Mesendoderm (in vitro differentiated cells): ENCODE measurements around the gene MFAP3L.

Experiments used
- DNase-seq: peaks from one replicate; pipeline ENCODE4 v3.0.0; 2013
- H2AK5ac ChIP-seq: 2 replicates; pipeline ENCODE4 v1.6.1; 2013; ENCODE audit warnings: low read length, inconsistent platforms
- H2BK120ac ChIP-seq: 2 replicates; pipeline ENCODE4 v1.6.1; 2013; ENCODE audit warnings: low read depth, mild to moderate bottlenecking, low read length, moderate library complexity, mixed read lengths
- H2BK15ac ChIP-seq: replicated peaks from 2 replicates; pipeline ENCODE4 v1.6.1; 2013; ENCODE audit warnings: low read depth, mild to moderate bottlenecking, moderate library complexity
- H2BK5ac ChIP-seq: 2 replicates; pipeline ENCODE4 v1.6.1; 2013; ENCODE audit warnings: low read length, inconsistent platforms
- H3K18ac ChIP-seq: 2 replicates; pipeline ENCODE4 v1.6.1; 2013; ENCODE audit warnings: mild to moderate bottlenecking, low read length, mixed read lengths
- H3K23ac ChIP-seq: one replicate; pipeline ENCODE4 v1.6.1; 2013; ENCODE audit warnings: low read length
- H3K27ac ChIP-seq: 2 replicates; pipeline ENCODE4 v1.5.1; 2013; ENCODE audit warnings: low read depth, mild to moderate bottlenecking, inconsistent platforms, low read length, moderate library complexity
- H3K27me3 ChIP-seq: 2 replicates; pipeline ENCODE4 v1.6.1; 2013; ENCODE audit warnings: low read length, control low read depth, mild to moderate bottlenecking, inconsistent platforms; ENCODE audit not compliant: insufficient read depth, poor library complexity
- H3K36me3 ChIP-seq: 2 replicates; pipeline ENCODE4 v1.6.1; 2013; ENCODE audit warnings: low read length, inconsistent platforms; ENCODE audit not compliant: control insufficient read depth, insufficient read depth
- H3K4ac ChIP-seq: one replicate; pipeline ENCODE4 v1.6.1; 2013; ENCODE audit warnings: low read depth, mild to moderate bottlenecking, low read length, moderate library complexity
- H3K4me1 ChIP-seq: 2 replicates; pipeline ENCODE4 v1.6.1; 2013; ENCODE audit warnings: low read depth, low read length, inconsistent platforms; ENCODE audit not compliant: control insufficient read depth
- H3K4me2 ChIP-seq: 2 replicates; pipeline ENCODE4 v1.6.1; 2013; ENCODE audit warnings: low read length
- H3K4me3 ChIP-seq: 2 replicates; pipeline ENCODE4 v1.5.1; 2013; ENCODE audit warnings: mild to moderate bottlenecking, low read length
- H3K56ac ChIP-seq: one replicate; pipeline ENCODE4 v1.6.1; 2013; ENCODE audit warnings: low read length
- H3K79me1 ChIP-seq: 2 replicates; pipeline ENCODE4 v1.6.1; 2013; ENCODE audit warnings: low read length, inconsistent platforms
- H3K79me2 ChIP-seq: 2 replicates; pipeline ENCODE4 v1.6.1; 2013; ENCODE audit warnings: mild to moderate bottlenecking, low read length; ENCODE audit not compliant: control insufficient read depth, insufficient read depth
- H3K9ac ChIP-seq: 2 replicates; pipeline ENCODE4 v1.6.1; 2013; ENCODE audit warnings: low read length, inconsistent platforms
- H4K5ac ChIP-seq: one replicate; pipeline ENCODE4 v1.6.1; 2013; ENCODE audit warnings: low read length
- H4K8ac ChIP-seq: one replicate; pipeline ENCODE4 v1.6.1; 2013; ENCODE audit warnings: low read depth, mild to moderate bottlenecking, control low read depth, low read length, moderate library complexity
- WGBS: extraction: QIAGEN DNeasy Blood & Tissue Kit; methylation state at CpG from one replicate; pipeline ENCODE4 v1.1.7; 2013; ENCODE audit warnings: low lambda C conversion rate, missing lambda C conversion rate; ENCODE audit not compliant: insufficient coverage; ENCODE audit errors: extremely low coverage; 5-methylcytosine and 5-hydroxymethylcytosine counted together

MFAP3L gene

GRCh38 chr4:169957785-169958184 is 68.4 kb downstream of the MFAP3L start:
- Histone ChIP-seq H3K23ac (no peak overlapping the region), H3K36me3 (no peaks in the 10 kb centered on the region), H3K27me3 (no peaks in the 10 kb centered on the region), H3K4me3 (no peak overlapping the region), H3K4me1 (no peaks in the 10 kb centered on the region), H3K27ac (no peak overlapping the region), H3K56ac (no peak overlapping the region), H2BK15ac (no peak overlapping the region), H3K4me2 (no peak overlapping the region), H3K79me1 (no peaks in the 10 kb centered on the region), H3K9ac (no peak overlapping the region), H3K18ac (no peak overlapping the region), H3K4ac (no peak overlapping the region), H3K79me2 (no peaks in the 10 kb centered on the region), H2BK120ac (no peak overlapping the region), H2AK5ac (no peak overlapping the region), H4K8ac (no peak overlapping the region), H4K5ac (no peak overlapping the region), H2BK5ac (no peak overlapping the region)
- no CpG with 5 or more reads among the region's 3 CpGs for WGBS
- peak; percentile 56 for DNase-seq

- no peak overlapping the region for H3K4ac ChIP-seq
- WGBS, result no CpG with 5 or more reads among the region's 5 CpGs
- H3K4me3 ChIP-seq, result no peak overlapping the region
- H2AK5ac ChIP-seq, result no peak overlapping the region
- no peaks in the 10 kb centered on the region for H3K79me1 ChIP-seq
- no peak overlapping the region for H3K9ac ChIP-seq
- H4K5ac ChIP-seq, result no peak overlapping the region
- H3K27me3 ChIP-seq, result no peaks in the 10 kb centered on the region
- DNase-seq, result no peak
- no peak overlapping the region for H3K27ac ChIP-seq
- no peaks in the 10 kb centered on the region for H3K4me1 ChIP-seq
- peak overlapping the region; percentile 64 for H3K18ac ChIP-seq
- no peak overlapping the region for H4K8ac ChIP-seq
- H3K36me3 ChIP-seq, result no peaks in the 10 kb centered on the region
- no peak overlapping the region for H3K56ac ChIP-seq
- H2BK15ac ChIP-seq, result no peak overlapping the region
- H3K4me2 ChIP-seq, result no peak overlapping the region
- H3K23ac ChIP-seq, result no peak overlapping the region
- H2BK5ac ChIP-seq, result no peak overlapping the region
- no peaks in the 10 kb centered on the region for H3K79me2 ChIP-seq
- no peak overlapping the region for H2BK120ac ChIP-seq
These were observed 69.9 kb downstream of the MFAP3L start for GRCh38 chr4:169956091-169956843.

- no peak overlapping the region for H3K56ac ChIP-seq
- no peak overlapping the region for H2BK15ac ChIP-seq
- H3K18ac ChIP-seq, result no peak overlapping the region
- no peaks in the 10 kb centered on the region for H3K36me3 ChIP-seq
- H3K4me2 ChIP-seq, result no peak overlapping the region
- no peak overlapping the region for H4K8ac ChIP-seq
- no peak overlapping the region for H3K9ac ChIP-seq
- no peaks in the 10 kb centered on the region for H3K4me1 ChIP-seq
- WGBS, result no CpG with 5 or more reads among the region's 5 CpGs
- no peak overlapping the region for H3K4ac ChIP-seq
- H3K23ac ChIP-seq, result no peak overlapping the region
- no peaks in the 10 kb centered on the region for H3K79me2 ChIP-seq
- H4K5ac ChIP-seq, result no peak overlapping the region
- no peak overlapping the region for H3K4me3 ChIP-seq
- H3K27ac ChIP-seq, result no peak overlapping the region
- H2BK120ac ChIP-seq, result no peak overlapping the region
- DNase-seq, result no peak
- no peaks in the 10 kb centered on the region for H3K27me3 ChIP-seq
- H2AK5ac ChIP-seq, result no peak overlapping the region
- H2BK5ac ChIP-seq, result no peak overlapping the region
- no peaks in the 10 kb centered on the region for H3K79me1 ChIP-seq
These were observed 70.7 kb downstream of the MFAP3L start for GRCh38 chr4:169955521-169955920.

GRCh38 chr4:169952236-169953002 is 73.8 kb downstream of the MFAP3L start:
- no peak for DNase-seq
- Histone ChIP-seq H3K9ac (no peak overlapping the region), H3K23ac (no peak overlapping the region)

DNA sequence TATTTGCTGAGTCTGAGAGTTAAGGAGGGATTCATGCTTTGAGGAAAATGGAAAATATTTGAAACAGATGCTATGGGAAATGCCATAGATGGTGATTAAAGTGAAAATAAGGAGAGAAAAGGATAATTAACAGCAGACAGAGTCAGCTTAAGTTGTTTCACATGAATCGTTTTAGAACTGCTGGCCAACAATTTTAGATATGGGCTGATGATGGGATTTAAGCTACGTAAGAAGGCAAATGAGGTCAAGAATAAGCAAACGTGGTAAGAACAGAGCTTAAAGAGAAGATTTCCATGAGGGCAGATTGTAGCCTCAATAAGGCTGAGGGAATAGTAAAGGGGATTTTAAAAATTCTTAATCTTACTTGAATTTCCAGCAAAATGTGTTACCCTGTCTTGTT is 77.9 kb downstream of the MFAP3L start:
- Histone ChIP-seq H3K79me1 (no peaks in the 10 kb centered on the region), H3K27me3 (no peaks in the 10 kb centered on the region), H3K9ac (no peak overlapping the region), H2AK5ac (no peak overlapping the region), H3K4me1 (no peaks in the 10 kb centered on the region), H2BK15ac (no peak overlapping the region), H3K23ac (no peak overlapping the region), H3K4me3 (no peak overlapping the region), H4K5ac (no peak overlapping the region), H3K36me3 (no peaks in the 10 kb centered on the region), H4K8ac (no peak overlapping the region), H3K27ac (no peak overlapping the region), H3K56ac (no peak overlapping the region), H3K18ac (no peak overlapping the region), H3K4me2 (no peak overlapping the region), H3K4ac (no peak overlapping the region), H2BK5ac (no peak overlapping the region), H3K79me2 (no peaks in the 10 kb centered on the region), H2BK120ac (peak overlapping the region; percentile 45)
- no CpG with 5 or more reads among the region's 3 CpGs for WGBS
- no peak for DNase-seq

More at GRCh38 chr4:169952236-169953002, 73.8 kb downstream of the MFAP3L start:
- Histone ChIP-seq H3K79me2 (no peaks in the 10 kb centered on the region), H2AK5ac (no peak overlapping the region), H3K4me2 (no peak overlapping the region), H4K8ac (no peak overlapping the region), H3K56ac (no peak overlapping the region), H3K18ac (no peak overlapping the region), H2BK120ac (no peak overlapping the region), H3K27me3 (no peaks in the 10 kb centered on the region), H3K4me1 (no peaks in the 10 kb centered on the region), H3K4me3 (no peak overlapping the region), H4K5ac (no peak overlapping the region), H3K27ac (no peak overlapping the region), H3K36me3 (no peaks in the 10 kb centered on the region), H3K79me1 (no peaks in the 10 kb centered on the region), H3K4ac (no peak overlapping the region), H2BK15ac (no peak overlapping the region), H2BK5ac (no peak overlapping the region)
- no CpG with 5 or more reads among the region's 4 CpGs for WGBS
